ENCODE data around the gene IL2RA. TPM values are rescaled to one million over a fixed set of nuclear protein-coding genes. Genes with fewer than 3 reads are reported as not detected.
A peak's percentile ranks its signal among the peaks of the same experiment; 100 is the strongest.

The IL2RA gene
- total RNA-seq, 1 experiment from 2014 or later: 0.59 TPM

DNA sequence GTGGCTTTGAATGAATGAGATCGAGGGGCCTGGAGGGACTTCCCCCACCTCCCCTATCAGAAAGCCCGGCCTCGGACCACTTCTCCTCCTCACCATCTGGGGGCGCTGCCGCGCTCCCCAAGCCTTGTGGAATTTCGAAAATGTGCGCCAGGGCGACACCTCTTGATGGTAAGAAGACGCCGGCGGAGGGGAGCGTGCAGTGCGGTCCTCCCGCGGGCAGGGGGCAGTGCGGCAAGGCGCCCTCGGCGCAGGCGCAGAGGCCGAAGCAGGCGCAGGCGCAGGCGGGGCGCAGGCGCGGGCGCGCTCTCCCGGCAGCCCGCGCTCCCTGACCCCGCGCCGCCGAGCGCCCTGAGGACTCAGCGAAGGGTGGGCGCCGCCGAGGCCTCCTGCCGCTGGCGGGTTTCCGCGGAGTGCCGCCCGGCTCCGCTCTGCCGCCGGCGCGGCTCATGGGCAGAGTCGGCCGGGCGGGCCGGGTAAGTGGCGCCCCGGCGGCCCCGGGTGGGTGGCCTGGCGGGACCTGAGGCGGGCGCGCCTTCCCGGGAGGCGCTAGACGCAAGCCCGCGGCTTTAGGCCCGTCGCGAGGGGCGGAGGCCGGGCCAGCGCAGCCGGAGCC is 26.7 kb upstream of the IL2RA start, which contains the start of gene RBM17:
RBM17 (plus strand) TSS at position 314 of the 613 bp plus-strand sequence. CDS start 8,032 bp downstream, outside the sequence.
- H3K79me2 ChIP-seq (ENCODE audit: insufficient read depth, low read length): peaks cover 49% of the 10 kb centered on the region
- H3K9me3 ChIP-seq (ENCODE audit: control insufficient read depth in 1 of 2, insufficient read depth in 1 of 2, low read depth in 1 of 2, low read length in 2 of 2): peaks cover 0 to 3% of the 10 kb centered on the region in 2 experiments; a peak in 1 of 4 replicates
- ChIA-PET CTCF (no interaction called here), POLR2A (no interaction called here), RAD21 (ENCODE audit: low non-redundant PET in 1 of 2, low total read pairs in 2 of 2, uncharacterized antibody in 2 of 2, unreplicated experiment in 2 of 2) (no interaction called here)
- peak; percentile 88 for ATAC-seq
- H3K27ac ChIP-seq (ENCODE audit: low read depth, low read length): peak within 1 kb of the TSS; percentile 78
- H3K9ac ChIP-seq (ENCODE audit: low read length): peak within 1 kb of the TSS; percentile 91
- H4K20me1 ChIP-seq (ENCODE audit: insufficient read depth): peaks cover 13% of the 10 kb centered on the region; the same call in 1 of the 2 replicates
- H3K36me3 ChIP-seq (ENCODE audit: control insufficient read depth in 1 of 2, insufficient read depth in 2 of 2, low read length in 2 of 2): no peaks in the 10 kb centered on the region
- peak within 1 kb of the TSS; percentile 85 for H2AFZ ChIP-seq (ENCODE audit: low read depth, low read length, poor library complexity, severe bottlenecking)
- DNase-seq (ENCODE audit: low read depth, low spot score): peak; percentile 94
- intact Hi-C loops (cut with micrococcal nuclease): loop anchor here (2.0 to 10.0 kb wide), 3 partner anchors 114 to 313 kb away; partner anchors contain the start of gene IL15RA
- H3K4me1 ChIP-seq (ENCODE audit: control insufficient read depth in 1 of 2, insufficient read depth in 2 of 2, low read length in 2 of 2): peaks cover 5 to 15% of the 10 kb centered on the region in 2 experiments; a peak in 3 of 4 replicates
- no TSS peak for BruUV-seq (replicated peaks)
- peaks cover 2% of the 10 kb centered on the region; the same call in 1 of the 2 replicates for H3K27me3 ChIP-seq (ENCODE audit: insufficient read depth, low read length)
- peak within 1 kb of the TSS; percentile 84 for H3K4me2 ChIP-seq (ENCODE audit: low read length)
- peak within 1 kb of the TSS; percentile 89 to 97 for H3K4me3 ChIP-seq (replicated peaks in 1 of 2; ENCODE audit: low read depth in 1 of 2, low read length in 2 of 2)
- H3K9me2 ChIP-seq (ENCODE audit: insufficient read depth): no peaks in the 10 kb centered on the region
- peak; percentile 78 for TF ChIP-seq POLR2AphosphoS5 (IDR thresholded peaks at IDR 0.05; ENCODE audit: low read depth, low read length)
- TF ChIP-seq REST (IDR thresholded peaks at IDR 0.05; ENCODE audit: low read depth): no peak
- TF ChIP-seq SIN3A (IDR thresholded peaks at IDR 0.05; ENCODE audit: low read depth): no peak
- TF ChIP-seq JUND (IDR thresholded peaks at IDR 0.05): no peak
- peak; percentile 68 for TF ChIP-seq POLR2A (IDR thresholded peaks at IDR 0.05; ENCODE audit: borderline replicate concordance, extremely low read depth, insufficient read depth, insufficient read length)
- no peak for TF ChIP-seq SP1 (IDR thresholded peaks at IDR 0.05; ENCODE audit: low read depth)
- TF ChIP-seq TCF7L2 (IDR thresholded peaks at IDR 0.05; ENCODE audit: borderline replicate concordance, extremely low read depth, insufficient read depth, insufficient read length): peak; percentile 6
- TF ChIP-seq, protein P1, sequence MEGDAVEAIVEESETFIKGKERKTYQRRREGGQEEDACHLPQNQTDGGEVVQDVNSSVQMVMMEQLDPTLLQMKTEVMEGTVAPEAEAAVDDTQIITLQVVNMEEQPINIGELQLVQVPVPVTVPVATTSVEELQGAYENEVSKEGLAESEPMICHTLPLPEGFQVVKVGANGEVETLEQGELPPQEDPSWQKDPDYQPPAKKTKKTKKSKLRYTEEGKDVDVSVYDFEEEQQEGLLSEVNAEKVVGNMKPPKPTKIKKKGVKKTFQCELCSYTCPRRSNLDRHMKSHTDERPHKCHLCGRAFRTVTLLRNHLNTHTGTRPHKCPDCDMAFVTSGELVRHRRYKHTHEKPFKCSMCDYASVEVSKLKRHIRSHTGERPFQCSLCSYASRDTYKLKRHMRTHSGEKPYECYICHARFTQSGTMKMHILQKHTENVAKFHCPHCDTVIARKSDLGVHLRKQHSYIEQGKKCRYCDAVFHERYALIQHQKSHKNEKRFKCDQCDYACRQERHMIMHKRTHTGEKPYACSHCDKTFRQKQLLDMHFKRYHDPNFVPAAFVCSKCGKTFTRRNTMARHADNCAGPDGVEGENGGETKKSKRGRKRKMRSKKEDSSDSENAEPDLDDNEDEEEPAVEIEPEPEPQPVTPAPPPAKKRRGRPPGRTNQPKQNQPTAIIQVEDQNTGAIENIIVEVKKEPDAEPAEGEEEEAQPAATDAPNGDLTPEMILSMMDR (IDR thresholded peaks at IDR 0.05 in 2 of 3, conservative IDR thresholded peaks at IDR 0.05 in 1 of 3; ENCODE audit: borderline replicate concordance in 1 of 3, insufficient read depth in 1 of 3, low read depth in 2 of 3, low read length in 2 of 3): peak; percentile 100
- TF ChIP-seq EZH2 (IDR thresholded peaks at IDR 0.05): no peak
- peak; percentile 100 for TF ChIP-seq ZFX (IDR thresholded peaks at IDR 0.05)
- TF ChIP-seq RAD21 (IDR thresholded peaks at IDR 0.05; ENCODE audit: low read depth): peak; percentile 83
- TF ChIP-seq ELF1 (IDR thresholded peaks at IDR 0.05; ENCODE audit: borderline replicate concordance, low read depth): no peak
- TF ChIP-seq CBX3 (IDR thresholded peaks at IDR 0.05; ENCODE audit: low read depth): peak; percentile 87
- TF ChIP-seq YY1 (IDR thresholded peaks at IDR 0.05; ENCODE audit: extremely low read depth, insufficient replicate concordance, low read depth, low read length): peak; percentile 66
- TF ChIP-seq EZH2phosphoT487 (IDR thresholded peaks at IDR 0.05; ENCODE audit: borderline replicate concordance): no peak
- TF ChIP-seq, protein P2, sequence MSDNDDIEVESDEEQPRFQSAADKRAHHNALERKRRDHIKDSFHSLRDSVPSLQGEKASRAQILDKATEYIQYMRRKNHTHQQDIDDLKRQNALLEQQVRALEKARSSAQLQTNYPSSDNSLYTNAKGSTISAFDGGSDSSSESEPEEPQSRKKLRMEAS (IDR thresholded peaks at IDR 0.05): peak; percentile 78; the same call in 1 of the 2 replicates

All from HCT116 (cell line).